Mesendoderm (in vitro differentiated cells): ENCODE measurements around the gene STRADB.
"Not testable (repeated sequence)": the region's sequence is repeated elsewhere in the genome, so short reads cannot be mapped to it uniquely, and the experiment has no call there.

Experiments
- DNase-seq: peaks from one replicate; pipeline ENCODE4 v3.0.0; 2013
- H2AK5ac ChIP-seq: 2 replicates; pipeline ENCODE4 v1.6.1; 2013; ENCODE audit warnings: low read length, inconsistent platforms
- H2BK120ac ChIP-seq: 2 replicates; pipeline ENCODE4 v1.6.1; 2013; ENCODE audit warnings: low read depth, mild to moderate bottlenecking, low read length, moderate library complexity, mixed read lengths
- H2BK15ac ChIP-seq: replicated peaks from 2 replicates; pipeline ENCODE4 v1.6.1; 2013; ENCODE audit warnings: low read depth, mild to moderate bottlenecking, moderate library complexity
- H2BK5ac ChIP-seq: 2 replicates; pipeline ENCODE4 v1.6.1; 2013; ENCODE audit warnings: low read length, inconsistent platforms
- H3K18ac ChIP-seq: 2 replicates; pipeline ENCODE4 v1.6.1; 2013; ENCODE audit warnings: mild to moderate bottlenecking, low read length, mixed read lengths
- H3K23ac ChIP-seq: one replicate; pipeline ENCODE4 v1.6.1; 2013; ENCODE audit warnings: low read length
- H3K27ac ChIP-seq: 2 replicates; pipeline ENCODE4 v1.5.1; 2013; ENCODE audit warnings: low read depth, mild to moderate bottlenecking, inconsistent platforms, low read length, moderate library complexity
- H3K27me3 ChIP-seq: 2 replicates; pipeline ENCODE4 v1.6.1; 2013; ENCODE audit warnings: low read length, control low read depth, mild to moderate bottlenecking, inconsistent platforms; ENCODE audit not compliant: insufficient read depth, poor library complexity
- H3K36me3 ChIP-seq: 2 replicates; pipeline ENCODE4 v1.6.1; 2013; ENCODE audit warnings: low read length, inconsistent platforms; ENCODE audit not compliant: control insufficient read depth, insufficient read depth
- H3K4ac ChIP-seq: one replicate; pipeline ENCODE4 v1.6.1; 2013; ENCODE audit warnings: low read depth, mild to moderate bottlenecking, low read length, moderate library complexity
- H3K4me1 ChIP-seq: 2 replicates; pipeline ENCODE4 v1.6.1; 2013; ENCODE audit warnings: low read depth, low read length, inconsistent platforms; ENCODE audit not compliant: control insufficient read depth
- H3K4me2 ChIP-seq: 2 replicates; pipeline ENCODE4 v1.6.1; 2013; ENCODE audit warnings: low read length
- H3K4me3 ChIP-seq: 2 replicates; pipeline ENCODE4 v1.5.1; 2013; ENCODE audit warnings: mild to moderate bottlenecking, low read length
- H3K56ac ChIP-seq: one replicate; pipeline ENCODE4 v1.6.1; 2013; ENCODE audit warnings: low read length
- H3K79me1 ChIP-seq: 2 replicates; pipeline ENCODE4 v1.6.1; 2013; ENCODE audit warnings: low read length, inconsistent platforms
- H3K79me2 ChIP-seq: 2 replicates; pipeline ENCODE4 v1.6.1; 2013; ENCODE audit warnings: mild to moderate bottlenecking, low read length; ENCODE audit not compliant: control insufficient read depth, insufficient read depth
- H3K9ac ChIP-seq: 2 replicates; pipeline ENCODE4 v1.6.1; 2013; ENCODE audit warnings: low read length, inconsistent platforms
- H4K5ac ChIP-seq: one replicate; pipeline ENCODE4 v1.6.1; 2013; ENCODE audit warnings: low read length
- H4K8ac ChIP-seq: one replicate; pipeline ENCODE4 v1.6.1; 2013; ENCODE audit warnings: low read depth, mild to moderate bottlenecking, control low read depth, low read length, moderate library complexity
- whole genome bisulfite sequencing: extraction: QIAGEN DNeasy Blood & Tissue Kit; methylation state at CpG from one replicate; pipeline ENCODE4 v1.1.7; 2013; ENCODE audit warnings: low lambda C conversion rate, missing lambda C conversion rate; ENCODE audit not compliant: insufficient coverage; ENCODE audit errors: extremely low coverage; 5-methylcytosine and 5-hydroxymethylcytosine counted together

STRADB gene

DNA sequence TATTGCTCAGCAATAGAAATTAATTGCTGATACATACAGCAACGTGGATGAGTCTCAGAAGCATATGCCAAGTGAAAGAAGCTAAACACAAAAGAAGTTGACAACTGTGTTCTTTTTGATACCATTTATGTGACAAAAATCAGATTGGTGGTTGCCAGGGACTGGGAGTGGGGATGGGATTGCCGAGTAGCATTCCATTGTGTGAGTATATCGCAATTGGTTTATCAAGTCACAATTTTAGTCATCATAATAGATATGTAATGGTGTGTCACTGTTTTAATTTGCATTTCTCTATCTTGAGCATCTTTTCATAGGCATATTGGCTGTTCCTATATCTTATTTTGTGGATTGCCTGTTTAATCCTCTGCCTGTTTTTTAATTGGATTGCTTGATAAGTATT, 20.9 kb downstream of the STRADB start:
- no peaks in the 10 kb centered on the region for H3K36me3 ChIP-seq
- H4K5ac ChIP-seq: no peak overlapping the region
- no peak overlapping the region for H3K4ac ChIP-seq
- no peak overlapping the region for H3K56ac ChIP-seq
- no peak overlapping the region for H3K23ac ChIP-seq
- no peak overlapping the region for H2BK120ac ChIP-seq
- no peak overlapping the region for H3K9ac ChIP-seq
- no peak for DNase-seq
- no peak overlapping the region for H2AK5ac ChIP-seq
- H3K79me1 ChIP-seq: no peaks in the 10 kb centered on the region
- no peak overlapping the region for H3K4me2 ChIP-seq
- H2BK15ac ChIP-seq: no peak overlapping the region
- no peak overlapping the region for H4K8ac ChIP-seq
- no peak overlapping the region for H3K18ac ChIP-seq
- no peak overlapping the region for H2BK5ac ChIP-seq
- no peaks in the 10 kb centered on the region for H3K27me3 ChIP-seq
- no peaks in the 10 kb centered on the region for H3K4me1 ChIP-seq
- no peak overlapping the region for H3K27ac ChIP-seq
- H3K4me3 ChIP-seq: no peak overlapping the region
- no peaks in the 10 kb centered on the region for H3K79me2 ChIP-seq
- WGBS: no CpG with 5 or more reads among the region's 3 CpGs

- WGBS: no CpG with 5 or more reads among the region's 4 CpGs
- no peaks in the 10 kb centered on the region for H3K27me3 ChIP-seq
- H3K4me2 ChIP-seq: no peak overlapping the region
Observed at GRCh38 chr2:201482543-201482942, 31.0 kb downstream of the STRADB start.

DNA sequence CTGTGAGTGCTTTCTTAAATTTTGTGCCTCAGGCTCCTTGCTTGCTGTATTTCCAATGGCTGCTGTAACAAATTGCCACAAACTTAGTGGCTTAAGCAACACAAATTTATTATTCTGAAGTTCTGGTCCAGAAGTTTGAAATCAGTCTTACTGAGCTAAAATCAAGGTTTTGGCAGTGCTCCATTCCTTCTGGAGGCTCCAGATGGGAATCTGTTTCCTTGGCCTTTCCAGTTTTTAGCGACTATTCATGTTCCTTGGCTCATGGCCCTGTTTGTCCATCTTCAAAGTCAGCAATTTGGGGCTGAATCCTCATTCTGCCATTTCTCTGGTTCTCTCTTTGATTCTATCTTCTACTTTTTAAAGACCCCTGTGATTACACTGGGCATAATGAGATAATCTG, 31.8 kb downstream of the STRADB start:
- no peak overlapping the region for H3K23ac ChIP-seq
- H3K4me1 ChIP-seq: no peaks in the 10 kb centered on the region
- H3K27ac ChIP-seq: no peak overlapping the region
- H2AK5ac ChIP-seq: no peak overlapping the region
- no CpG with 5 or more reads among the region's 1 CpG for WGBS
- no peak overlapping the region for H2BK5ac ChIP-seq
- H3K79me1 ChIP-seq: no peaks in the 10 kb centered on the region
- H3K4me3 ChIP-seq: no peak overlapping the region
- no peaks in the 10 kb centered on the region for H3K36me3 ChIP-seq
- H3K4ac ChIP-seq: no peak overlapping the region
- H3K27me3 ChIP-seq: no peaks in the 10 kb centered on the region
- H4K5ac ChIP-seq: no peak overlapping the region
- no peak overlapping the region for H4K8ac ChIP-seq
- H2BK120ac ChIP-seq: no peak overlapping the region
- H3K79me2 ChIP-seq: no peaks in the 10 kb centered on the region
- no peak overlapping the region for H3K56ac ChIP-seq
- no peak overlapping the region for H2BK15ac ChIP-seq
- no peak overlapping the region for H3K4me2 ChIP-seq
- H3K18ac ChIP-seq: no peak overlapping the region
- DNase-seq: no peak
- H3K9ac ChIP-seq: no peak overlapping the region

More at GRCh38 chr2:201482543-201482942, 31.0 kb downstream of the STRADB start:
- H3K4ac ChIP-seq: no peak overlapping the region
- no peak overlapping the region for H2AK5ac ChIP-seq
- H3K56ac ChIP-seq: no peak overlapping the region
- no peak overlapping the region for H3K27ac ChIP-seq
- no peak overlapping the region for H3K4me3 ChIP-seq
- no peaks in the 10 kb centered on the region for H3K79me2 ChIP-seq
- no peaks in the 10 kb centered on the region for H3K36me3 ChIP-seq
- H3K79me1 ChIP-seq: no peaks in the 10 kb centered on the region
- H3K9ac ChIP-seq: no peak overlapping the region
- H2BK15ac ChIP-seq: no peak overlapping the region
- H3K4me1 ChIP-seq: no peaks in the 10 kb centered on the region
- H2BK120ac ChIP-seq: no peak overlapping the region
- no peak overlapping the region for H4K5ac ChIP-seq
- H3K23ac ChIP-seq: no peak overlapping the region
- H3K18ac ChIP-seq: no peak overlapping the region
- DNase-seq: no peak
- no peak overlapping the region for H4K8ac ChIP-seq
- no peak overlapping the region for H2BK5ac ChIP-seq

DNA sequence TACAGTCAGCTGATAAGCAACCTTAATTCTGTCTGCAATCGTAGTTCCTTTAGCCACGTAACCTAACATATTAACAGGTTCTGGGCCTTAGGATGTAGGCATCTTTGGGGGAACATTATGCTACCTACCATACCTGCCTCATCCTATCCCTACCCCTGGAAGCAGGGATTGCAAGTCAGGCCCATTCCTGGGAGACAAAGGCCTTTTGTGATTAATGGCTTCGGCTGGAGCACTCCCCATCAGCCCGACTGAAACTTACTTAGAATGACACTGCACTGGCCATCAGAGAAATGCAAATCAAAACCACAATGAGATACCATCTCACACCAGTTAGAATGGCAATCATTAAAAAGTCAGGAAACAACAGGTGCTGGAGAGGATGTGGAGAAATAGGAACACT, 32.2 kb downstream of the STRADB start:
- H2AK5ac ChIP-seq, H3K4me2 ChIP-seq, H3K18ac ChIP-seq, H3K36me3 ChIP-seq, H2BK5ac ChIP-seq, H3K79me1 ChIP-seq, H4K8ac ChIP-seq, H3K27me3 ChIP-seq, H3K27ac ChIP-seq, H2BK120ac ChIP-seq, H4K5ac ChIP-seq, H3K4me3 ChIP-seq, H3K79me2 ChIP-seq, H3K4me1 ChIP-seq, H2BK15ac ChIP-seq, H3K9ac ChIP-seq, H3K4ac ChIP-seq, H3K23ac ChIP-seq, DNase-seq, H3K56ac ChIP-seq: not testable (repeated sequence)
- WGBS: no CpG with 5 or more reads among the region's 4 CpGs

DNA sequence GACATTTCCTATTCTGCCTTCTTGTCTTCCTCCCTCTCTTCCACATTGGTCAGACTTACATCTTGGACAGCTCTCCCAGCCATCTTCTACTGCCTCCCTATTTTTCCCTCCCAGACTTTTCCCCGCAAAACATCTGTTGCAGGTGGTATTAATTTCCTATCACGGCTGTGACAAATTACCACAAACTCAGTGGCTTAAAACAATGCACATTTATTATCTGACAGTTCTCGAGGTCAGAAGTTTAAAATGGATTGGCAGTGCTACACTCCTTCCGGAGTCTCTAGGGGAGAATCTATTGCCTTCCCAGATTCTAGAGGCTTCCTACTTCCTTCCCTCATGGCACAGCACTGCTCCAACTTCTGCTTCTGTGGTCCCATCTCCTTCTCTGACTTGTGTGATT, 33.3 kb downstream of the STRADB start:
- Histone ChIP-seq H3K9ac (no peak overlapping the region), H3K4ac (no peak overlapping the region), H2BK120ac (no peak overlapping the region), H3K4me1 (no peaks in the 10 kb centered on the region), H3K56ac (no peak overlapping the region), H3K18ac (no peak overlapping the region), H3K23ac (no peak overlapping the region), H3K27ac (no peak overlapping the region), H4K8ac (no peak overlapping the region), H3K4me3 (no peak overlapping the region), H3K79me1 (no peaks in the 10 kb centered on the region), H3K36me3 (no peaks in the 10 kb centered on the region), H3K27me3 (no peaks in the 10 kb centered on the region), H3K4me2 (no peak overlapping the region), H2BK15ac (no peak overlapping the region), H2BK5ac (no peak overlapping the region), H3K79me2 (no peaks in the 10 kb centered on the region), H4K5ac (no peak overlapping the region), H2AK5ac (no peak overlapping the region)
- no peak for DNase-seq
- no CpG with 5 or more reads among the region's 4 CpGs for WGBS

GRCh38 chr2:201490291-201490690, 38.8 kb downstream of the STRADB start:
- Histone ChIP-seq H2BK15ac (no peak overlapping the region), H4K5ac (no peak overlapping the region), H3K79me1 (no peaks in the 10 kb centered on the region), H3K36me3 (no peaks in the 10 kb centered on the region), H3K9ac (no peak overlapping the region), H3K79me2 (no peaks in the 10 kb centered on the region), H3K4me2 (no peak overlapping the region), H3K4ac (no peak overlapping the region), H3K18ac (no peak overlapping the region), H3K27me3 (no peaks in the 10 kb centered on the region), H3K23ac (no peak overlapping the region), H2BK5ac (no peak overlapping the region), H3K4me3 (no peak overlapping the region), H3K56ac (no peak overlapping the region), H2BK120ac (no peak overlapping the region), H3K27ac (no peak overlapping the region), H4K8ac (no peak overlapping the region), H3K4me1 (no peaks in the 10 kb centered on the region), H2AK5ac (no peak overlapping the region)
- no peak for DNase-seq
- no CpG with 5 or more reads among the region's 4 CpGs for WGBS
